Measurements from ENCODE around the gene FAM149A.

FAM149A gene

DNA sequence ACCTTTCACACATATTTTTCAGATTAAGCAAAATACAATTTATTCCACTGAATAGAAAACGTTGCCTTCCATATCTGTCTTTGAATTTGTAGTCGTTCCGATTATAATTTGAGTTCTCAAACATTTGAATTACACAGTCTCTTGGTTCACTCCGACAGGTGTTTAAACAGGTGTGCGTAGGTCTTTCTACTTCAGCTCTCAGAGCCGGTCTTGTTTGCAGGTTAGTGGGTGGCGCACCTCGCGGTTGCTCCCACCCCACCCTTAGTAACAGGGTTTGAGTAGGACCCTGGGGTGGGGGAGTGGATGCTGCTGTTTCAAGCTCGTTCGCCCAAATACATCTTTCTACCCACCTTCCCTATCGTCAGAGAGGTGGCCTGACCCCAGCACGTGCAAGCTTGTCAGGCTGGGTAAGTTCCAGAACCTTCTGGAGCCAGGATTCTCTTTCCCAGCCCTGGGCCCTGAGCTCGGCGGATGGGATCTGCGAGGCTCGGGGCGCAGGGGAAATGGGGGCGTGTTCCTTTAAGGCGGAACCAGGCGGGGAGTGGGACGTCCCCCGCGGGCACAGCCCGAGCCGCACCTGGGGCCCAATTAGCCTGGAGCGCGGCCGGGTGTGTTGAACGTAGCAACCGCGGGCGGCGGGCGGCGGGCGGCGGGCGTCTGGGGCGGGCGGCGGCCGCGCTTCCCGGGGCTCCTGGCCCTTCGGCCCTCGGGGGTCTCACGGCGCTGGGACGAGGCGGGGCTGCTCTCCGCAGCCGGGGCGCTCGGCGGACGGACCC is at the start of gene FAM149A:
Gene FAM149A (plus strand): TSS at position 591 of the 776 bp plus-strand sequence.
- FAIRE-seq = no peak

DNA sequence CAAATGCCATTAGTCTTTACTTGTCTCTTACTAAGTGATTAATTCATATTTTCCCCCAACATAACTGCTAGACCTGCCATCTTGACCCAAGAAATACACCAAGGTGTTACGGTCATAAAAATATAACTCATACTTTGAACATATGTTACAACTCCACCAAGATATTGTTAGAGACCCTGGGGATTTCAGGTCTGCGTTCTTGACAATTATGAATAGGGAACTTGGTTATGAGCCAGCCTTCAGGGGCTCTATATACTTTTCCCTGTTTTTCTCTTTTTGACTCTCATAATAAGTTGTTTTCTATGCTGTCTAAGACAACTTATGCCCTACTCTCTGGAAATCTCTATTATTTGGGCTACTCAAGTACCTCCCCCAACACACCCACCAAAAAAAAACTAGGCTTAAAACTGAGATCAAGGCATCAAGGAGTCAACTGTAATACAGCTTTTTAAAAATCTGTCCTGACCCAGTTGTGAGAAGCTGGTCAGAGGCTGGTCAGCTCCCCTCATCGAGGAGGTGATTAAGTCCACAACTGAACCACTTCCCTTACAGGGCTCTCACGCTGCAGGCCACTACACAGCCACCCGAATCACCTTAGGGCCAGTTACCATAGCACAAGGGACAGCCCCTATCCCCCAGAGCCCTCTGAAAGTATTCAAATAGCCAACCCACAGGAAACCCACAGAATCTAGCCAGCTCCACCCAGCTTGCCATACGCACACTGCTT is 46.1 kb upstream of the FAM149A start:
- FAIRE-seq = no peak

DNA sequence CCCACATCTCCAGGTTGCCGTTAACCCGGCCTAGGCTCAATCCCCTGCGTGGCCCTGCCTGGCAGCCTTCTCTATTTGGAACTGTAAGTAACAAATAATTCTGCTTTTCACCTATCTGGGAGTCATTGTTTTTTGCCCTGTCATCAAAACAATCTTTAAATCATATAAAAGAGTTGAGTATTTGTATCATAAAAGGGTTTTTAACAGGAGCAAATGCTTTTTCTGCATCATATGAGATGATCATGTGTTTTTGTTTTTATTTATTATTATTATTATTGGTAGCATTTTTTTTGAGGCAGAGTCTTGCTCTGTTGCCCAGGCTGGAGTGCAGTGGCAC is 45.6 kb upstream of the FAM149A start:
- FAIRE-seq = no peak

DNA sequence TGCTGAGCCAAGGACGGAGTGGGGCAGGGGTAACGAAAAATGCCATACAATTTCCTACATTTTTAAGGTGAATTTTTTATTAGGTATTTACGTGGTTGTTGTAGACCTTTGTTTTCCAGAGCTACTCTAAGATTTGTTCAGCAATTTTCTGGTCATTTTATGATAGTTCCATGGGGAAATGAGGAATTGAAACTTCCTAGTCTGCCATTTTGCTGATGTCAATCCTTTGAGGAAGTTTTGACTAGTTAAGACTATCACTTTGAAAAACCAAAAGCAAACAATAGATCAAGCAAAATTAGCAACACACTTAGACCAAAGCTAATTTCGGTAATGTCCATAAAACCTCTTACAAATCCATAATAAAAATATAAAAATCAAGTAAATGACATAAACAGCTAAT is 42.6 kb upstream of the FAM149A start:
- no peak for FAIRE-seq

DNA sequence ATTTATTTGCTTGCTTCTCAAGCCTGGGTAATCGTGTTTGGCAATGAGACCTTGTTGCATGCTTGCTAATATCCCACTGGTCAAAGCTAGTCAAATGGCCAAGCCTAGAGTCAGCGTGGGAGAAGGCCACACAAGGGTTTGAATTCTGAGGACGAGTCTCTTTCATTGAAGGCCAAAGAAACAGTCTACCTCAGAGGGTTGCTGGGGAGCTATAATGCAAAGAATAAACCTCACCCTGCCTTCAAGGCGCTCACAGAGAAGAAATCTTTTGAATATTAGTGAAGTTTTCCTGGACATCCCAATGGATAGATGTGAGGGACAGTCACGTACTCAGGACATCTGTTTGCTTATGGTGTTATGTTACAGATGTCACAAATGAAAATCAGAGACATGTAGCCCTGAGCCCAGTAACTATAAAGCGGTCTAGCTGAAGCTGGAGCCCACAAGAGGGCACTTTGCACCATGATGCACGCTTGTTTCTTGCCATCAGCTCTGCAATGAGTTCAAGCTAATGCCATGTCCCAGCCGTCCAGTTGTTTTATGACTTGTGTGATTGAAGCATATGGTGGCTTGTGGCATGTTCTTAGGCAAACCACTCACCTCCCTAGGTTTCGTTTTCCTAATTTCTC is 36.6 kb upstream of the FAM149A start:
- peak; percentile 58 for FAIRE-seq

DNA sequence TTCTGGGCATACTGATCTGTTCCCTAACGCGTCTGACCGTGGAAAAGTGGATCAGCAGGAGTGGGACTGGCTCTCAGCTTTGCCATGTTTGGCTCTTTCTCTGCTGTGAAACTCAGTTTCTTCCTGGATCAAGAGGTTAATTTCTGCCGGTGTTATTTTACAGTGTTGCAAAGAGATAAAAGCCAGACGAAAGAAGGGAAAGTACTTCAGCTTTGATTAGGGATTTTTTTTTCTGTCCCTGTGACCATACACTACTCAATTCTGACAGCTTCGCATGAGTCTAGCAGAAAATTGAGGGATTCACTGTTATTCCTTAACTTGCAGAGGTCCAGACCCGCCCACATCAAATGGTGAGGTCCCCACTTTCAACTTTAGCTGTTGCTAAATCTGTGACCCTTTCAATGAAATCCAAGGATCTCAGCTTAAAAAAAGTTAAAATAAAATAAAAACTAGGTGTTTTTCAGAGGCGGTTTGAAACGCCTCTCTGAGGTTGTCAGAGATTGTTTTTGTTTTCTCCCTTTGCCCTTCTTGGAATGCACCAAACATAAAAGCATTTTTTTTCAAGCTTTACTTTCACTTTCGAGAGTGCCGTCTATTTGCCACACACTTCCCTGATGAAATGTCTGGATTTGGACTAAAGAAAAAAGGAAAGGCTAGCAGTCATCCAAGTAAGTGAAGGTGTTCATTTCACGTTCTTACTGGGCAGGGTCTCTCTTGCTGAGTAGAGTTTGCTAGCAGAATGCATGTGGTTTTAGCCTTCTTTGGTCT is 35.7 kb upstream of the FAM149A start, which contains the start of gene TLR3:
Gene TLR3 (plus strand): TSS at position 576 of the 768 bp plus-strand sequence. CDS start 7,464 bp downstream, outside the sequence.
- no peak for FAIRE-seq

DNA sequence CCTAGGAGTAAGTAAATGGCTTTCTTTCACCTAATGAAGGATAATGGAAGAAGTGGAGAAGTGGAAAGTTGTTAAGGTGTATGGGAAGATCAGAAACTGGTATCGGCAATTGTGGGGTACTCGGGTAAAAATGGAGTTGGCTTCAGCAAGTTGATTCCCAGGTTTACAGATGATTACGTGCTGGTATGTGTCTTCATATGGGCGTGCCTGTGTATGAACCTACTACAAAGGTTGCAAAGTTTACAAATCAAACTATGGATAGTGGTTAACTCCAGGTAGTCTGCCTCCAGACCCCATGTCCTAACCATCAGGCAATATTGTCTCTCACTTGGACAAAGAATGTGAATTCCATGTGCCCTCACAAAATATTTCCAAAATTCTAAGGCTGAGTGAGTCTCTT is 34.8 kb upstream of the FAM149A start:
- no peak for FAIRE-seq

DNA sequence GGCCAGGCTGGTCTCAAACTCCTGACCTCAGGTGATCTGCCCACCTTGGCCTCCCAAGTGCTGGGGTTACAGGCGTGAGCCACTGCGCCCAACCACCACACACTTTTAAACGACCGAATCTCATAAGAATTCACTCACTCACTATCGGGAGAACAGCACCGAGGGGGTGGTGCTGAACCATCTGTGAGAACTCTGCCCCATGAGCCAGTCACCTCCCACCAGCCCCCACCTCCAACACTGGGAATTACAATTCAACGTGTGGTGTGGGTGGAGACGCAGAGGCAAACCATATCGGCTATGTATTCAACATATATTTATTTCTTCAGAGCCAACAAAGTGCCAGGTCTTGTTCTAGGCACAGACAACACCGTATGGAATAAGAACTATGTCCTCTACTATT is 32.0 kb upstream of the FAM149A start:
- no peak for FAIRE-seq

DNA sequence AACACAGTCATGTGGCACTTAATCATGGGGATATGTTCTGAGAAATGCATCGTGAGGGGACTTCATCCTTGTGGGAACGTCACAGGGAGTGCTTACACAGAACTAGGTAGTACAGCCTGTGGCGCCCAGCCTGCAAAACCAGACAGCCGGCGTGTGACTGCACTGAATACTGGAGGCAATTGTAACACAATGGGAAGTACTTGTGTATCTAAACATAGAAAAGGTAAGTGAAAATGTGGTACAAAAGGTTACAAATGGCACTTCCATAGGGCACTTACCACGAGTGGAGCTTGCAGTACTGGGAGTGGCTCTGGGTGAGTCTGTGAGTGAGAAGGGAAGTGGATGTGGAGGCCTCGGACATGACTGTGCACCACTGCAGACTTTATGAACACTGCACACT is 30.3 kb upstream of the FAM149A start:
- FAIRE-seq = no peak

DNA sequence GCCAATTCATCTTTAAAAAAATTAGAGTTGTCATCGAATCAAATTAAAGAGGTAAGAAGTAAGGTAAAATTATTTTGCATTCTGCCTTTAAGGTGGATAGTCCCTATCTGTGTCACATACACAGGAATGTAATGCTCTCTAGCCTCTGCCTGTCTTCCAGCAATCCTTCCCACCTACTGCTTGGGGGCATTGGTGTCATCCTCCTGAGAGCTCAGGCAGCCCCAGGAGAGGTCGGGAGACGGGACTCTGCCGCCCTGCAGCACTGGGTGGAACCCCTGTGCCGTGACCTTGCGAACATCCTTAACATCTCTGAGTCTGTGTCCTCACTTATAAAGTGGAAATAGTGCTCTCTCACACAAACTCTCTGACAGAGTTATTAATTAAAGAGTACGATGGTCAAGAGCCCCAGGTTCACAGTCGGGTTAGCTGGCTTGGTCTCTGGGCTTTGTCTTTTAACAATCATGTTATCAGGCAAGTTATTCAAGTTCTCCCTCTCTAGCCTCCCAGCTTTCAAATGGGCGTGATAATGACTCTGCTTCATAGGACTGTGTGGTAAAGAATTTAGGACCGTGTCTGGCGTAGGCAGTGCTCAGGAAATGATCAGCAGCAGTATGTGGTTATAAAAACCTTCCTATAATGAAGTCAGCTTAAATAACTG is 25.4 kb upstream of the FAM149A start:
- peak; percentile 94 for FAIRE-seq

DNA sequence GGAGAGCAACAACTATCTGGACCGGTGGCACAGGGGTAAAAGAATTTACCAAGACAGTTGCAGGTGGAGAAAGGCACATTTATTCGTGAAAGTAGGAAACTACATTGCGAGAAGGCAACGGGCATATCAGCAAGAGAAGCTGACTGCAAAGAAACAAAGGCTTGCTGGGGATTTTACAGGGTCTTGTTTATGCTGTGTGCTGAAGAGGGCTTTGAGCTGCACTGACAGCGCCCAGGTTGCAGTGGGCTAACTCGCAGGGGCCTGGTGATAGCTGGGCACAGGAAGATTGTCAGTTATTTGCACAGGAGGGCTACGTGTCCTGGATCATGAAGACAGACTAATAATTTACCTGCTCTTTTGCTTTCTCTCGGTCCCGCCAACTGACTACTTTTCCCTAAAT is 24.8 kb upstream of the FAM149A start:
- FAIRE-seq = no peak

DNA sequence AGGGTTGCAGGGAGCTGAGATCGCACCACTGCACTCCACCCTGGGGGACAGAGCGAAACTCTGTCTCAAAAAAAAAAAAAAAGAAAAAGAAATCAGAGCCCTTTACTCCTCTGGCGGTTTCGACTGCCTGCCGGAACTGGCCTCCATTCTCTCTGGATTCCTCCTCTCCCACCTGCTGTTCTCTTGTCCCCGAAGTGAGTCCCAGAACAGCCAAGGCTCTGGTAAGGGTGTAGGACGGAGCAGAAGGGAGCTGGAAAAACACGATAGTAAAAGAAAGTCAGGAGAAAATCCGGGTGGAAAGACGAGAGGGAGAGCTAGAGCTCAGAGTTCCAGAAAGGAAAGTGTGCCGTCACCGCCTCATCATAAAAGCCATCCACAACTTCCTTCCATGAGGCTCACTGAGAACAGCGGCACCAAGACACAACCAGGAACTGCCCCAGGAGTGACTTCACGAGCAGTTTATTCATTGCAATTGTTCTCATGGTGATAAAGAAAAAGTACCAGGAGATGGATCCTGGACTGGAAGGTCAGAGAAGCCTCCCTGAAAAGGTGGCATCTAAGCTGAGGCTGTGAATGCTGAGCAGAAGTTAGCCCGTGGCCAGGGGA is 23.2 kb upstream of the FAM149A start:
- FAIRE-seq = no peak

DNA sequence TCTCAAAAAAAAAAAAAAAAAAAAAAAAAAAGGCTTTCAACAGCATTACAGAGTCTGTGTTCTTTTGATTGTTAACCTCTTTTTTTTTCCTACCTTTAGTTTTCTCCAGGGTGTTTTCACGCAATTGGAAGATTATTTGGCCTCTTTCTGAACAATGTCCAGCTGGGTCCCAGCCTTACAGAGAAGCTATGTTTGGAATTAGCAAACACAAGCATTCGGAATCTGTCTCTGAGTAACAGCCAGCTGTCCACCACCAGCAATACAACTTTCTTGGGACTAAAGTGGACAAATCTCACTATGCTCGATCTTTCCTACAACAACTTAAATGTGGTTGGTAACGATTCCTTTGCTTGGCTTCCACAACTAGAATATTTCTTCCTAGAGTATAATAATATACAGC is 22.3 kb upstream of the FAM149A start:
- FAIRE-seq = no peak

DNA sequence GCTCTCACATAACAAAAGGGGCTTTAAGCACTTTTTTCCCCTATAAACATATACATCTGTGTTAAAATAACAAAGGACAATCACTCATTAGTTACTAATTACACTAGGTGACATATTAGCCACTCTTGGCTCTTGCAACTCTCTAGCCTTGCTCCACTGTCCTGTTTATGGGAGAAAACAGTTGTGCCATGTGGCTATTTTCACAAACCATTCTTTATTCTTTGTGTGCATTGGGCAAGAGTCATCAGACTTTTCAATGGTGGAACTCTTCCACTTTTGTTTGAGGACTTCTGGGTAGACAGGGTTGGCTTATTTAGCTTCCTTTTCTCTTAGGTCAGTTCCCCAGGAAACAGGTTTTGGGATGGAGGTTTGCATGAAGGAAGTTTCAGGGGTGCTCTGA is 16.0 kb upstream of the FAM149A start:
- FAIRE-seq = no peak

DNA sequence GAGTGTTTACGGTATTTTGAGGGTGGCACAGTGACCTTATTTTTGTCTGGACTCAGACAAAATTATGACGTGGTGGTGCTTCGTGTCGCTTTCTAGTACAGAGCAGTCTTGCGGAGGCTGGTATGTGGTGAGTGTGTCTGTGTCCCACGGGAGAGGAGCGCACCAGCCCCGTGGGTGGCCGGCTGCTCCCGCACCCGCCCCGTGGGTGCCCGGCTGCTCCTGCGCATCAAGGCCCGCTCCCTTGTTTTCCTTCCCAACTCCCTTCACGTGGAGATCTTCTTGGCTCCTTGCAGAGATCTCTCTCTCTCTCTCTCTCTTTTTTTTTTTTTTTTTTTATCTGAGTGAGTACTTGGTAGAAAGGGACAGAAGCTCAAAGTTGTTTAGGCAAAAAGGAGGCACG is 12.2 kb upstream of the FAM149A start:
- FAIRE-seq = no peak

DNA sequence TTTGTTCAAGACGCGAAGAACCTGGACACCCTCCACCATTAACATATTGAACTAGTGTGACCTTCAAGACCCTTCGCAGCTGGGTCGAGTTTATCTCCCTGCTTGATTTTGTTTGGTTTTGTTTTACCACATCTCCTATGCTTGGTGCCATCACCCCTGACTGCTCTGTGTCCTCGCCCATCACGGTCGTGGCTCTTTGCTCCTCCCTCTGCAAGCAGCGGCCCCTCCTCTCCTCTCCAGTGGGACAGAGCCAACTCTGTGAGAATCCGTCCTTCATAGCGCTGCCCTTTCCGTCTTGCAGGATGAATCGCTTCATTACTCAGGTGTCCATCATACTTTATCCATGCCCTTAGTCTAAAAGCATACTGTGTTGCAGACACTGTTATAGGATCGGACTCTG is 9.1 kb upstream of the FAM149A start:
- no peak for FAIRE-seq

DNA sequence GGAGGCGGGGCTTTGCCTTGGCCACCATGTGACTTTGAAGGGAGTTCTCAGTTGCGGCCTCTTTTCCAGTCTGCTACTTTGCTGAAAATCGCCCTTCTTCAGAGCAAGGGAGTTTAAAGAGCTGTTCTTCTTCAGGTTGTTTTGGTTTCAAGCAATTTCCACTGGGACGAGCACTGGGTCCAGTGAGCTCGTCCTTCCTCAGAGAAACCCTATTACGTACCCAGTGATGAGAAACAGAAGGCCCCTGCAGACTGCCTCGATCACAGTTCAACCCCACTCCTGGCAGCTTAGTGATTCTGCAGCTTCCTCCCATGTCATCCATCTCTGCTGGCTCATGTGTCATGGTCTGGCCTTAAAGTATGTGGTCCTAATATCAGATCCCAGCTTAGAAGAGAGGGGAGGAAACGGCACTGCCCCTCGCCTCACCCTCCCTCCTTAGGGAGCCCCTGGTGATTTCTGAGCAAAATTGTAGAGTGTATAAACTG is 7.8 kb upstream of the FAM149A start:
- no peak for FAIRE-seq

DNA sequence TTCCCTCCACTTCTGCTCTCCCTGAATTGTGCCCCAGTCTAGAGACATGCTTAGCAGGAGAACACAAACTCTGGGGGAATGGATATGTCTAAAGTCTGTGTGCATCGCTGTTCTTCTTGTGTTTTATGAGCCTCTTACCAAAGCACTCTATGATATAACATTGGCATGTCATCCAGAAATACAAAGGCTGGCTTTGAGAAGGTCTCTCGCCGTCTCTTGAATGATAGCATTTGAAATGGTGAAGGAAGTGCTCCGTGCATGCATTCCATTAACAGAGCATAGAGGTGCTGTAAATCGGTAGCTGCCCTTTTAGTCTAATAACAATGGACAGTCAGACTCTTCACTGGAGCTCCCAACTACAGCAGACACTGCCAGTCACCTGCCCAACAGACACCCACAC is 7.1 kb upstream of the FAM149A start:
- FAIRE-seq = no peak

DNA sequence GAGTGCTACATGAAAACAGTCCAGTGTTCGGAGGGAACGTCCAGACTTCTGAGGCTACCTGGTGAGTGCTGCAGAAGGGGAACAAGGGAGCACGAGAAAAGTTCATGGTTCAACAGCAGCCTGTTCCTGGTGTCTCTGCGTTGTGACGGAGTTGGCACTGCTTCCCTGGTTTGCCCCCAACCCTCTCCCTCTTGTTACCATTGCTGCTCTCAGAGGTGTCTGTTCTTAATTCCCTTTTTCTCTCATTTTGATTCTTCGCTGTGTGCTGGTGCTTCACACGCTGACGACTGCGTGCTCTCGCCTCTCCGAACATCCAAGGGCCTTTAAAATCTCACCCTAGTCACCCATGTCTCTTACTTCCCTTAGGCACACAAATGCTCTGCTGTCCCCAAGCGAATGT is 1.6 kb upstream of the FAM149A start:
- no peak for FAIRE-seq

DNA sequence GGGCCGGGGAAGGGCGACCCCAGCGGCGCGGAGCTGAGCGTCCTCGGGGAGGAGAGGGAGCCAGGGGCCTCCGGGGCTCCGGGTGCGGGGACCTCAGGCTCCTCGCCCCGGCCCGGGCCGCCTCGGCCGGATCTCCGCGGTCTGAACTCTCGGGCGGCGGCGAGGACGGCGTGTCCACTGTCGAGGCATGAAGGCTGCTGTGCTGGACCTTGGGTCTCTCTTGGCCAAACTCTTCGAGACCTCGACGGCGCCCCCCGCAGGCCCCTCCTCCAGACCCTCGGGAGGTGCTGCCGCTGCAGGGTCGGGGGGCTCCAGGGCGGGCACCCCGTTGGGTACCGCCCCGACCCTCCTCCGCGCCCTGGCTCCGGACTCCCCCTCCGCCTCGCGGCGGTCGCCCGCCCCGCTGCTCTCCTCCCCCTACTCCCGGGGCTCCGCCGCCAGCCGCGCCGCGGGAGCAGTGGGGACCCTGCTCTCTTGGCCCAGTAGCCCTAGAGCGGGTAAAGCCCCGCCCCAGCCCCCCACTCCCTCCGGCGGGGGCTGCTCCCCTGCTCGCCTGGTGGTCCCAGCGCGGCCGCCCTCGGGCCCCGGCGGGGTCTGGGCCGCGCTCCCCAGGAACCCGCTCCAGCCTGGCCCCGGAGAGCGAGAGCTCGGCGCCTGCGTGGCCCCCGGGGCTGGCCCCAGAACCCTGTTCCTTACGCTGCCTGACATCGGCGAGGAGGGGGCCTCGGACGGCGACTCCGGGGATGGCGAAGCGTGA is 564 bp downstream of the FAM149A start:
- no peak for FAIRE-seq

DNA sequence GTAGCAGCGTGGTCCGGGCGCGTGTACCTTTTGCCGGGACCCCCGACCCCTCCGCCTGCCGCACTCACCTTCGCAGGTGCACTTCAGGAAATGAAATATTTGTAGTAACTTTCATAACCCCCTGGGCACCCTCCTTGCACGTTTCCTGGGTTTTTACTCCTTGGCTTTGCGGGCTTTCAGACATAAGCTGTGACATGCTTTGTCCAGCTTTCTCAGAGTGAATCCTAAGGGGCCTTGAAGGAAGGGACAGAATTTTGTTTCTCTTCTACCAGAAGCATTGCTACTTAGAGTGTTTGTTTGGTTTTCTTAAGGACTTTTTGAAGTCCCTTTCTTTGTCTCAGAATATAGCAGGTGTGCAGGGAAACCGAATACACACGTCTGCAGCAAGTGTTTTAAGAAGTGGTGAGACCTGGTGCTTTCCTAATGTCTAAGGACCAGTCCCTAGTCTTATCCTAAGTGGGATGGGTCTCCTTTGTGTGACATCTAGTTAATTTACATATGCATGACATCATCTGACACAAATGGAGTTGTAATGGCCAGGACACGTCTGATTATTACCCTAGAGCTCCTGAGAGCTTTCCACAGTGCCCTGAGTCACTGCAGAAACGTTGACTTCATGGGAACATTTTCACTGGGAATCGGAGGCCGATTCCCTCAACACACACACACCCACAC is 1.3 kb downstream of the FAM149A start:
- no peak for FAIRE-seq

Data from TTC549 (cell line).